NCI-H2171 treated with DMSO at 0.1 percent for 48 hours (cell line): ENCODE measurements around the gene KCNIP3.
"Not testable (repeated sequence)": the region's sequence is repeated elsewhere in the genome, so short reads cannot be mapped to it uniquely, and the experiment has no call there.

Experiments
- DNase-seq: peaks from one replicate; lab custom pipeline; 2025; lab: John Stamatoyannopoulos, UW

Gene KCNIP3

DNA sequence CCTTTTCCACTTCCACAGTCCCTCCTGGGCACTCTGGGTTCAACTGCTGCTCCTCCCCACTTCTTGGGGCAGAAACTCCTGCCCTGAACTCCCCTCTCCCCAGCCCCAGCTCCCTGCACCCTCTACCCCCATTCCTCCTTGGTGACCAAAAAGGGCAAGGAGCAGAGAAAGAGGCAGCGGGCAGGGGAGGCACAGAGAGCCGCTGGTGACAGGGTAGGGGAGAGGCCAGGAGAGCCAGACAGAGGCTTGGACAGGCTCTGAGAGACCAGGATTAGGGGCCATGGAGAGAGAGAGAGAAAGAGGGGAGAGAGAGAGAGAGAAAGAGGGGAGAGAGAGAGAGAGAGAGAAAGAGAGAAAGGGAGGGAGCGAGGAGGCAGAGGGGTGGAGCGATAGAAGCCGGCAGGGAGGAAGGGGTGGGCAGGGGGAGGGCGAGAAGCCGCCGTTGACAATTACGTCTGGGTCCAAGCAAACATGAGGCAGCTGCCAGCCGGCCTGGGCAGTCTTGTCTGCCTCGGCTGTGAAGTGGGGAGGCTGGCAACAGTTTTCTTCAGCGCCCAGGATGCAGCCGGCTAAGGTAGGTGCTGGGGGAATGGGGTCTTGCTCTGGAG is at the start of gene KCNIP3:
KCNIP3 (plus strand) TSS at position 468 of the 608 bp plus-strand sequence; CDS start at position 560, 92 bp downstream.
- DNase-seq = peak; percentile 71

GRCh38 chr2:95258271-95258670 is 38.9 kb upstream of the KCNIP3 start:
- no peak for DNase-seq

DNA sequence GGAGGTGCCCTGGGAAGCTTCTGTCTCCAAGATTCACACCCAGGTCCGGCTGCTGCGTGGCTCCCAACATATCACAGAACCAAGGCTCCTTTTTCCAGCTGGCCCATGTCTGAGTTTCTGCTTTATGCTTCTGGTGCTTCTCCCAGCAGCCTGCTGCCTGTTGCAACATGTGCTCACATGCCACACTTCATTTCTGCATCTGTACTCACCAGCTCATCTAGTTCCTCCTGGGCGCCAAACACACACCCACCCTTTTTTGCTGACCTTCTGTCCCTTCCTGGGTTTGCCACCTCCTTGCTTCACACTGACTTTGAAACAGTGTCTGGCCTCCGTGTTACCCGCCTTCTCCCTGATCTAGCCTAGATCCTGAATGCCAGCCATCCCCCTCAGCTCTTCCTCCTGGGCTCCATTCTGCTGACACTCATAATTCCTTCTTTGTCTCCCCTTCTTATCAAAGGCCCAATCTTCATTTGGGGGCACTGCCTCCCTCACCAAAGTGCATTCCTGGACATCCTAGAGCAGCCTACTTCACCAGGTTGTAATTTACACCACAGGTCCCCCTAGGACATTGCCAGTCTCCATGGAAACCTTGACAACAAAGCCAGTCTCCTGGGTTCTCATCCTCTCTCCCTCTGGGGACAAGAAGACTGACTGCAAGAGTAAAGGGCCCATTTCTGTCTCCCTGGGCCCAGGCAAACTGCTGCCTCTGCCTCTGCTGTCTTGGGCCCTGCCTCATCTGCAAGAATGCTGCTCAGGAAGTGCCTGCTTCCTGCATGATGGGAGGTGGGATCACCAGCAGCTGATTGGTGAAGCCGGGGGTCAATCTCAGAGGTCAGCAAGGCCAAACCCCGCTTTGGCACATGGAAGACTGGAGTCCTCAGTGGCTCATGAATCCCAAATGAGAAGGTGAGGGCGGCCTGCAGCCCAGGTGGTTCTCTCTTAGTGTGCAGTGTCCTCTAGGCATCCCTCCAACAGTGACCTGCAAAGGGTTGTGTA is 36.8 kb upstream of the KCNIP3 start:
- peak; percentile 74 for DNase-seq

GRCh38 chr2:95261602-95262001 is 35.5 kb upstream of the KCNIP3 start:
- DNase-seq = no peak

DNA sequence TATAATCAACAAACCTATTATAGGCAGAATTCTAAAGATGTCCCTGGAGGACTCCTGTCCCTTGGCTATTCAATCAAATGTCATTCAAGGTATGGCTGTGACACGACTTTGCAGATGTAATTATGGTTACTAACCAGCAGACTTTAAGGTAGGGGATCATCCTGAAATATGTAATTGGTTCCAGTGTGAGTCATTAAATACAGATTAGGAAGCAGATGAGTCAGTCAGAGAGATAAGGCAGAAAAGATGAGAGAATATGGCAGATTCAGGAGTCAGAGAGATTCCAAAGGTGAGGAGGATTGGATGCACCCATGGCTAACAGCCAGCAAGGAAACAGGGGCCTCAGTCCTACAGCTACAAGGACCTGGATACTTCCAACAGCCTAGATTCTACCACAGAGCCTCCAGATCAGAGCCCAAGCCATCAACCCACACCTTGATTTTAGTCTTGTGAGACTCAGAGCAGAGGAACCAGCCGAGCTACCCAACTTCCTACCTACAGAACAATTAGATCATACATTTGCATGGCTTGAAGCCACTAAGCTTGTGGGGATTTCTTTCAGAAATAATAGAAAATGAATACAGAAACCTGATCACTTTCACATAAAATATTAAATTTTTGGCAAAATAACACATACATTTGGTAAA is 34.1 kb upstream of the KCNIP3 start:
- DNase-seq = no peak

DNA sequence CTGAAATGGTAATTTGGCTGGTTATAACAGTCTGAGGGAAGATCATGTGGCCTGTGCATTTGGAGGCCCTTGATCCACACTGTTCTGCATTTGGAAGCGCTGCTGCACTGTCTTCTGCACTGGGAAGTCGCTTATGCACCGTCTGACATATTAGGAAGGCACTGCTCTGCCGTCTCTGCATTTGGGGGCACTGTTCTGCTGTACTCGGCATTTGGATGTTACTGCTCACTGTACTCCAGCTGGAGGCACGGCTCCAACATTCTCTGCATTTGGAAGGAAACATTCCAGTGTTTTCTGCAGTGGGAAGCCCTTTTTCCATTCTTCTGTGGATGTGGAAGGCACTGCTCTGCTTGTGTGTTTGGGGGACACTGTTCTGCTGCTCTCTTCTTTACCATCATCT is 32.5 kb upstream of the KCNIP3 start:
- DNase-seq = no peak

DNA sequence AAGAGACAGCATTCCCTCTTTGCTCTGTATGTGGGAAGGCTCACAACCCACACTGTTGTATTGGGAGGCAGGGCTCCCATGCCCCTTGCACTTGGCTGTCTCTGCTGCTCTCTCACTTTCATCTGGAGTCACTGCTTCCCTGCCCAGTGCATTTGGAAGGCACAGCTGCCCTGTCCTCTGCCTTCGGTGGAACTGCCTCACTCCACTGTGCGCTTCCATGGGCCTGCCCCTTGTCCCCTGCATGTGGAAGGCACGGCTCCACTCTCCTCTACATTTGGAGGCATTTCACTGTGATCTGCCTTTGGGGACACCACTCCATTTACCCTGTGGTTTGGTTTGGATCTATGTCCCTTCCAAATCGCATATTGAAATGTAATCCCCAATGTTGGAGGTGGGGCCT is 32.0 kb upstream of the KCNIP3 start:
- DNase-seq = no peak

DNA sequence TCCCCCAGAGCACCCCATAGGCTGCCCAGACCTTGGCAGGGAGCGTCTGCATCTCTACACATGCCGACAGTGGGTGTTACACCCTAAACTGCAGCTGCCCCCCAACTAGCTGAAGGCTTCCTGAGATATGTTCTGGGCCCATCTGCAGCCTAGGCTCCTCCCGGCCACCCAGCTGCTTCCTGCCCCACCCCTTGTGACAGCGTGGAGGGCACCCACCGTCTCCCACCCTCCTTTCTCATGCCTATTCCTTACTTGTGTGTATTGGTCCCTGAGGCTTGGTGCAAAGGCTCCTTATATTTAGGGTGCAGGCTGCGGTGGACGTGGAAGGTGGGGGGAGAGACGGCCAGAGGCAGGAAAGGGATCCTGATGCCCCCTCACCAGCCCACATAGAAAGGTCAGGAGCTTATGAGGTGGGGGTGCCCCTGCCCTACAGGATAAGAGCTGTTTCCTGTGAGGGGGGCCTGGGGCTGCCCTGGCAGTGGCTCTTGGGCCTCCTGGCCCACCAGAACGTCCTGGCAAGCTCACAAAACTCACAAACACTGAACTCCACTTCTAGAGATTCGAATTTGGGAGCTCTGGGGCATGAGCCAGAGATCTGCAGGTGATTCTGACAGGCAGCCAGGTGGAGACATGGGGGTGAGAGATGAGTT is 30.2 kb upstream of the KCNIP3 start:
- no peak for DNase-seq

DNA sequence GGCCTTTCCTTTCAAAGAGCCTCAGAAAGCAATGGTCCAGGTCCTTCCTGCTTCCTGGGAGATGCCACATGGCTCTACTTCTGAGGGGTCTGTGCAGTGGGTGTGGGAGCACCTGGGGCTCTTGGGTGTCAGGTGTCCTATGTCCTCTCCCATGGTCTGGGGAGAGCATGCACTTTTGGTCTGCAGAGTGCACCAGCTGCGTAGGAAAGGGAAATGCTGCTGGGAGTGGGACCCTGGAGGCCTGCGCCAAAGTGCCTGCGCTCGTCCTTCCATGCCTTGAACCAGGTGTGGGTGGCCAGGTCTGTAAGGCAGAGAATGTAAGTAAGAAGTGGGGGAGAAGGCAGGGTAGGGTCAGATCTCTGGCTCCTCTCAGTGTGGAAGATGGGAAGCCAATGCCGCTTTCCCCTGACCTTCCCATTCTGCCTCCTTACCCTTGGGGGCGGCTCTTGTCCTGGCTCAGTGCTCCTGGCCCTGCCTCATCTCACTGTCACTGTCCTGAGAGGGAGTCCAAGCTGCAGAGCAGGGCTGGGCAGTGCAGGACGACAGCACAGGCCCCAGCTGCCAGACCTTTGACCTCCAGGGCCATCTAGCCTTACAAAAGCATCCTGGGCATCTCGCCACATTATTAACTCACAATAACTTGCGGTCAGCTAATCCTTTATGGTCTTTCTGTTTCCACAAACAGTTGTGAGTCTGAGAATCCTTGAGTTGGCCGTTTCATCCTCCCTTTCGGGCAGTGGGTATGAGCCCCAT is 29.5 kb upstream of the KCNIP3 start:
- no peak for DNase-seq

- DNase-seq = no peak
Measured at GRCh38 chr2:95268211-95269035, 28.7 kb upstream of the KCNIP3 start.

DNA sequence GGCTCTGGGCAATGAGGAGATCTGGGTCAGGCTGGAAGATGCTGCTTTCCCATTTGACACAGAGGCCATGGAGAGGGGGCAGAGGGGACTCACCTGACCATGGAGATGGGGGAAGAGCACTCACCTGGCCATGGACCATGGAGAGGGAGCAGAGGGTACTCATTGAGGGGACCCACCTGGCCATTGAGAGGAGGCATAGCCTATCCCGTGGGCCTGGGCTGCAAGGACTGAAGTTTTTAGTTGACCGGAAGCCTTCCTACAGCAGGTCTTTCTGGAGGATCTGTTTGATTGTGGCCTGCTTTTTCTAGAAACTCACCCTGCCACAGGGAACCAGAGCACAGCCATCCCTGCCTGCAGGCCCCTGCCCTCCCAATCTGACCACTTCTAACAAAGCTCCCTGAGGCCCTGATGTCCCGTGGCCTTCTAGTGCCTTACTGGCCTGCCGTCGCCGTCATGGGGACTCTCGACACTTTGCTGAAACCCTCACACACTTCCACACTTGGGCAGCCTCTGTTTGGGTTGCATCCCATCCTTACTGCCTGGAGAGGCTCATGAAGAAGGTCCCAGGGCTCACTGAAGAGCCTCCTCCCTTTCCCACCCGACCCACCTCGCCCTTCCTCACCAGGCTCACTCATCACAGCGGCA is 28.0 kb upstream of the KCNIP3 start:
- DNase-seq = no peak

DNA sequence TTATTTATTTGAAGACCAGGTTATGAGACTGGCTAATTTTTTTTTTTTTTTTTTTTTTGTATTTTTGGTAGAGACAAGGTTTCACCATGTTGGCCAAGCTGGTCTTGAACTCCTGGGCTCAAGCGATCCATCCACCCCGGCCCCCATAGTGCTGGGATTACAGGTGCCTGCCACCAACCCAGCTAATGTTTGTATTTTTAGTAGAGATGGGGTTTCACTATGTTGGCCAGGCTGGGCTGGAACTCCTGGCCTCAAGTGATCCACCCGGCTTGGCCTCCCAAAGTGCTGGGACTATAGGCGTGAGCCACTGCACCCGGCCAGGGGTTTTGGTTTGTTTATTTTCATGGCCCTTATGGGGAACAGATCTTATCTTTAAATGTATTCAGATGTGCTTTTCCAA is 27.4 kb upstream of the KCNIP3 start:
- not testable (repeated sequence) for DNase-seq

- DNase-seq = no peak
Measured at GRCh38 chr2:95270541-95271081, 26.5 kb upstream of the KCNIP3 start.

- no peak for DNase-seq
Measured at GRCh38 chr2:95271381-95271971, 25.7 kb upstream of the KCNIP3 start.

DNA sequence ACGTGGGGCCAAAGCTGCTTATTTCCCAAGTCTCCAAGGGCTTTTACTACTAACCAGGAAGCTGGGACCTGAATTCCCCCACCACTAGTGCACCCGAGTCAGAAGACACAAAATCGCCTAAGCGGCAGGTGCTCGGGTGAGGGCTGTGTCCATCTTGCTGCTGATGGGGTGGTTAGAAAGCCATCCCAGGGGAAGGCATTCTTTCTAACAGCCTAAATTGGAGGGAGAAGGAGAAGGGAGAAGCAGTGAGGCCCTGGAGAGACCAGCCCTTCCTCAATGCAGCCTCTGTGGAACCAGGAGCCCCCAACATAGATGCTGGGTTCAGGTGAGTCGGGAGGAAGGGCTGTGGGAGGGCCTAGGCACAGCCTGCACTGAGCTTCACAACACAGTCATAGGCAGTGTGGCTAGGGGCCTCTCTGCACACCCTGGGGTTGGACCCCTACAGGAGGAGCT is 24.8 kb upstream of the KCNIP3 start:
- DNase-seq = no peak

GRCh38 chr2:95272781-95273180 is 24.4 kb upstream of the KCNIP3 start:
- no peak for DNase-seq

- no peak for DNase-seq
Measured at GRCh38 chr2:95273566-95274290, 23.4 kb upstream of the KCNIP3 start.

GRCh38 chr2:95274291-95275150 is 22.6 kb upstream of the KCNIP3 start, which contains the start of gene PROM2:
TSS of gene PROM2 (plus strand) at chr2:95274449. CDS start at chr2:95274586, 137 bp downstream.
- no peak for DNase-seq
